NCI-H1092 treated with DMSO at 0.1 percent for 48 hours (cell line): ENCODE measurements around the gene ID3.

Experiments used
- DNase-seq: peaks from one replicate; lab custom pipeline; 2025; lab: John Stamatoyannopoulos, UW

The ID3 gene

GRCh38 chr1:23559136-23559984 lies at the start of gene ID3:
ID3 (minus strand) TSS chr1:23559501; CDS start chr1:23559426, 75 bp downstream.
- DNase-seq, result peak; percentile 96

- DNase-seq, result no peak
Measured at GRCh38 chr1:23607944-23608343, 48.6 kb upstream of the ID3 start.

- no peak for DNase-seq
Measured at GRCh38 chr1:23601968-23602876, 42.9 kb upstream of the ID3 start.

GRCh38 chr1:23601135-23601967 lies 42.0 kb upstream of the ID3 start:
- DNase-seq, result no peak

GRCh38 chr1:23600283-23600682 lies 41.0 kb upstream of the ID3 start:
- DNase-seq, result no peak

GRCh38 chr1:23599125-23599524 lies 39.8 kb upstream of the ID3 start:
- no peak for DNase-seq

GRCh38 chr1:23598424-23598823 lies 39.1 kb upstream of the ID3 start:
- peak; percentile 33 for DNase-seq

GRCh38 chr1:23597635-23598388 lies 38.5 kb upstream of the ID3 start:
- peak; percentile 43 for DNase-seq

GRCh38 chr1:23596382-23597358 lies 37.4 kb upstream of the ID3 start:
- no peak for DNase-seq

GRCh38 chr1:23594927-23595353 lies 35.6 kb upstream of the ID3 start:
- no peak for DNase-seq

- DNase-seq, result no peak
Measured at GRCh38 chr1:23594149-23594907, 35.0 kb upstream of the ID3 start.

GRCh38 chr1:23593556-23594148 lies 34.4 kb upstream of the ID3 start:
- DNase-seq, result peak; percentile 68

- DNase-seq, result no peak
Measured at GRCh38 chr1:23593042-23593521, 33.8 kb upstream of the ID3 start.

GRCh38 chr1:23592209-23592892 lies 33.0 kb upstream of the ID3 start:
- DNase-seq, result no peak

GRCh38 chr1:23591460-23592208 lies 32.3 kb upstream of the ID3 start:
- no peak for DNase-seq

- DNase-seq, result no peak
Measured at GRCh38 chr1:23590058-23590783, 30.9 kb upstream of the ID3 start.

GRCh38 chr1:23589585-23589986 lies 30.3 kb upstream of the ID3 start:
- no peak for DNase-seq
